GM19372 (cell line): ENCODE results near the gene GSAP.
"Not testable (repeated sequence)": the region's sequence is repeated elsewhere in the genome, so short reads cannot be mapped to it uniquely, and the experiment has no call there.

Experiments
- ATAC-seq: cut with Tn5 transposase; IDR thresholded peaks from one replicate; pipeline ENCODE4 v1.9.1; 2021; ENCODE audit warnings: mild to moderate bottlenecking, low read depth, moderate library complexity; ENCODE audit not compliant: unreplicated experiment

Gene GSAP

DNA sequence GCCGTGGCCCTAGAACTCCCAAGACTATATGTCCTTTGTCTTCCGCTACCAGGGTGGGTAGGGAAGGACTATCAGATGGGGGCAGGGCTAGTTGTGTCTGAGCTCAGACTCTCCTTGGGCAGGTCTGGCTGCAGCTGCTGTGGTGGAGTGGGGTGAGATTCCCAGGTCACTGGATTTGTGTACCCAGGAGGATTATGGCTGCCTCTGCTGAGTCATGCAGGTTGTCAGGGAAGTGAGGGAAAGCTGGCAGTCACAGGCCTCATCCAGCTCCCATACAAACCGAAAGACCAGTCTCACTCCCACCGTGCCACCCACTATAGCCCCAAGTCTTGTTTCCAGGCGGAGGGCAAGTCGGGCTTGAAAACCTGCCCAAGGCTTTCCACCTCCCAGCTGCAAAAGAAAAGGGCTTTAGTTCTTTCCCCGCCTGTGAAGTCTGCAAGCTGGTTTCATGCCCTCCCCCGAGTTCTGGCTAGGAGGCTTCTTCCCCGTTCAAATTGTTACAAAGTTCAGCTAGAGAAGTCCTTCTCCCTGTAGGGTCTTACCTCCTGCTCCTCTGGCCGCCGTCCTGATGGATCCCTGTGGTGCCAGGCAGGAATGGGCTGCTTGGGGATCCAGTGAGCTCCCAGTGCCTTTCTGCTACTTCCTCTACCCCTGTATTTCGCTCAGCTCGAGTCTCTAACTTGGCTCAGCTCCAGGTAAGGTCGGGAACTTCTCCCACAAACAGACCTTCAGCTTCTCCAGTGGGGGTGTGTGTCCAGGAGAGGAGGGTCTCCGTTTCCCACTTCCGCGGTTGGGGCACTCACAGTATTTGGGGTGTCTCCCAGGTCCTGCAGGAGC is 109.7 kb downstream of the GSAP start:
- ATAC-seq = no peak

DNA sequence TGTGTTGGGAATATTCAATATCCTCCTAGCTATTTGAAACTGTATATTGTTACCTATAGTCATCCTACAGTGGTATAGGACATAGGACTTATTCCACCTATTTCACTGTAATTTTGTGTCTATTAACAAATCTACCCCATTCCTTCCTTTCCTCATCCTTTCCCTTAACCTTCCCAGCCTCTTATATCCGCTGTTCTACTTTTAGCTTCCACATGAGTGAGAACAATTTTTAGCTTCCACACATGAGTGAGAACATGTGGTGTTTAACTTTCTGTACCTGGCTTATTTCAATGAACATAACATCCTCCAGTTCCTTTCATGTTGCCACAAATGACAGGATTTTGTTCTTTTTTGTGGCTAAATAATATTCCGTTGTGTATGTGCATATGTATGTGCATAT is 120.6 kb downstream of the GSAP start:
- ATAC-seq = no peak

DNA sequence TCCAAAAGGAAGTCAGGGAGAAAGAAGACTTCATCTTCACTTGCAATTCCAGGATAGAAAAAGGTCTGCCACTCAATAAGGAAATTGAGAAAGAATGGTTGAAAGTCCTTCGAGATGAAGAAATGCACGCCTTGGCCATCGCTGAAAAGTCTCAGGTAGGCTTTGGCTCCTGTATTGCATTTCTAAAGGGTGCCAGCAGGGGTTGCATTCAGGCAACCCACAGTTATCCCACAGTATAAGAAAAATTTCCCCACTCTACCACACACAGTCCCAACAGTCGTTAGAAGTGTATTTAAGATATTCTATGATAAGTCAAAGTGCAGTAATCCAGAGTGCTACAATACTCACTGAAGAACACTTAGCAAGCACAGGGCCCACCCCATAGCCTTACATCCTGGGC is 123.1 kb downstream of the GSAP start:
- ATAC-seq = no peak

DNA sequence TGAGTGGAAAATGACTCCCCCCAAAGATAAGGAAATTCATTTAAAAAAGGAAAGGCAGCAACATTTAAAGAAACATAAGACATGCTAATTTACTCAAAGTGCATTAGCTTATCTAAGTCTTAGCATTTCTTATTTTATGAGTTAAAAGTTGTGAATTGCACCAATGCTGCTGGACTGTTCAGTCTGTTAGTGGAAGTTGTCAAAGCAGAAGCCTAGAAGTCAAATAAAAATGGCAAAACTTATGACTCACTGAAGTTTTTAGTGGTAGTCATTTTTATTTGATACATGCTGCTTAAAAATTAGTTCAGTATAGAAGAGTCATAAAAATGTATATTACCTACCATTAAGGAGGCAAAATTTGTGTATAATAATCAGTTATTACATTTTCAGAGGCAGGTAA is 125.7 kb downstream of the GSAP start:
- no peak for ATAC-seq

DNA sequence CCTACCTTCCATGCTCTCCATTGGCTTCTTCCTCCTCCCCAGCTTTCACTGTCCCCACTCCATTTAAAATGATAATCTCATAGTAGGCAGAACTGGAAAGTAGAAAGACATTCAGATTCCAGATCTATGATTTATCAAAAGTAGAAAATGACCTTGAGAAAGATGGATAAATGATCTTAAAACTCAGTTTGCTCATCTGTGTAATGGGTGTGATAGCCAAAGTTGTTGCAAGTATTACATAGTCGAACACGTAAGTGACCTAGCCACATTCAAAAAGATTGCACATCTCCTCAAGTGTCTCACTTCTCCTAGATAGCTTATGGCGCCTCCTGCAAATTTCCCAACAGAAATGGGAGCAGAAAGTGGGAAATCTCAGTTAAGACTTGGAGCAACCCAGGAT is 126.8 kb downstream of the GSAP start:
- no peak for ATAC-seq

DNA sequence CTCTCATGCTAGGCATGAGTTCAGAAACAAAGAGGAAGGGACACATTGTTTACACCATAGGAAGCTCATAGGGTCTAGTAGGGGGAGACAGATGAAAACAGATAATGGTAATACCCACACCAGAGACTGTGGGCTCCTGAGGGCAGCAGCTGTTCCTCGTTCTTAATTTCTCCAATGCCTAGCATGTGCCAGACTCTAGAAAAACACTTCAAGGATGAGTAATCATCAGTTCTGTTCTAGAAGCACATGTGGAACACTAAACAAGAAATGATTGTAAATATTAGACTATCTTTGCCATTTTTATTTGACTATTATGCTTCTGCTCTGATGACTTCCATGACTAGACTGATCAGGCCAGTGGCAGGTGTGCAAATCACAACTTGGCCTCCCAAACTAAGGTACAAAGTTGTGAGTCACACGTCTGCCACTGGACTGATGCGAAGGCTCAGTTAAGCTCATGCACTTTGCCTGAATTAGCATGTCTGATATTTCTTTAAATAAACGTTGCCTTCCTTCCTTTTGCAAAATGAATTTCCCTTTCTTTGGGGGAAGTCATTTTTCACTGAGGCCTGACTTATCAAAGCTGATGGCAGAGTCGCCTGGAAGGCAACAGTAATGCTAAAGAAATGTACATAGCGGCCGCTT is 127.4 kb downstream of the GSAP start:
- no peak for ATAC-seq

DNA sequence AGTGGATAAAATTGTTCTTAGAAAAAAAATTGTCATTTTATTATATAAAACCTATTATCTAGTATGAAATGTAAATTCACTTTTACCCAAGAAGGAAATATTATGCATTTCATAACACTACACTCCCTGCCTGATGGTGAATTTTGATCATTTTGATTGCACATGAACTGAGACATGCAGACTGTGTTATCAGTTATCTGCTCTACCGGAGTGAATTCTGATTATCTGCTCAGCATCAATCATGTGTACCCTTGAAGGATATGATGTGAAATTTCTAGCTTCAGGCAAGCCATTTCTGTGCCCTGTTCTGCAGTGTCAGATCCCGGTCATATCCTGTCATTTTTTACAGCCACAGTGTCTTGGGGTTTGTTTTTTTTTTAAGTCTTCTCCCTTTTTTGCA is 131.5 kb downstream of the GSAP start:
- ATAC-seq = no peak

DNA sequence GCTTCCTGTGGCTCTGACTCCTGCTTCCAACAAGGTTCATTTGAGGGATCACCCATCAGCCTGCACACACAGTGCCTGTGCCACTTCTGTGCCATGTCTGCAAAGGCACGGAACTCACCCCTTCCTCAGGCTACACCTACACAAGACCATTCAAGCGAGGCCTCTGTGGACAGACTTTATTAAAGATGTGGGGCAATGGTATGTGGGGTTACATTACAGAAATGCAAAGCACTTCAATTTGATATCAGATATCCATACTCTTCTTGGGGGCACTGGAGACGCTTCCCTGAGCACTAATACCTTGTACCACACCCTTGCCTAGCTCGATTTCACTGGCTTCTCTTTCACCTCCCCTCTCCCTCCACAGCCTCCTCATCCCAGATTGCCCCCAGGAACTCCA is 132.1 kb downstream of the GSAP start:
- no peak for ATAC-seq

DNA sequence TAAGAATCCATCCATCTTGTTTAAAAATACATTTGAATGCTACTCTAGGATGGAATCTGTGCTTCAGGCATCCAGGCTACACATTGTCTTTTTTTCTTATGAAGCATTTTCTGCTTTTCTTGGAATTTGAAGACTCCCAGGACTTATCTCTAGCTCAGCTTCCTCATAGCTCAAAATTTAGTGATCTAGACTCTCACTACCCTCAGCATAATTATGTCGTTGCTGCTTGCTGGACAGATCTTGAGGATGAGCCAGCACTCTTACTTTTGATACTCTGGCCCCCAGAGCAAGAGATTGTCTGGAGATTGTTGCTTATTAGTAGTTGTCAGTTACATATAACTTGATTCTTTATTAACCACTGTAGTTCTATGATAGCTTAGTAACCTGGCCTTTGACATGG is 133.3 kb downstream of the GSAP start:
- no peak for ATAC-seq

DNA sequence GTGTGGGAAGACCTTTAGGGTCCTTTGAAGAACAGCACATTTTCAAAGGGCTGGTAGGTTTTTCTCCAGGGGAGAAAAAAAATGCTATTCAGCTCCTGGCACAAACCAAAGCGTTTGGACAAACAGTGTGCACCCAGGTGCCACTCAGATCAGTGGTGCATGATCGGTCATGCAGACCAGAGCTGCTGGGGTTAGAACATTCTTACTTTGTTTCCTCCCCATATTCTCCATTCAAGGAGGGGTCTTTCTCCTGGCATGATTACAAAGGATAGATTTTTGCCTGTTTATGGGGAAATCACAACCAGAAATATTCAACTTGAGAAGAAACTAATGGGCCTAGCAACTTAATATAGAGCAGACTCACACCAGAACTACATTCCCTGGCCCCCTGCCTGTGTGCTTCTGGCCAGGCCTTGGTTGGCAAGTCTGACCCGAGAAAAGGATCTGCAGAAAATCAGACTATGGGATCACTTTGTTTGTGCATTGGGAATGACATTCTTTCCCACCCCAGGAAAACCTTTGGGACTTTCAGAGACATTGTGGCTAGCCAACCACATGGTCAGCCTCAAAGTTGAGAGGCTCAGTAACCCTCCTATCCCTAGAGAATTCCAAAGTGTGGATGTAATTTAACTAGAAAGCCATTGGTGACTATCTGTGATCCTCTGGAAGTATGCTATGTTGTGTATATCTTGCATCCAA is 134.2 kb downstream of the GSAP start:
- ATAC-seq = no peak

DNA sequence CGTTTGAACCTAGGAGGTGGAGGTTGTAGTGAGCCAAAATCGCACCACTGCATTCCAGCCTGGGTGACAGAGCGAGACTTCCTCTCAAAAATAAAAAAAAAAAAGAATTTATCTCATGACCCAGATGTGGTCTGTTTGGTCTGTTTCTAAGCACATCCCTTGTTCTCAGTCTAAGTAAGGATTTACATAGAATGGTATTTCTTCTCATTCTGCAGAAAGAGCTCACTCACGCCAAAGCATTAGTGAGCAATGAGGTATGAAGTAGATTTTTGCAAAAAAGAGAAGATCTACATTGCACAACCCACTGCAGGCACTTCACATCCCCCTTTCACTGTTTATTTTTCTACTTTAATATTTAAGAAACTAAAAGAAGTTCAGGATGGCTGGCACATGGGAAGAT is 140.0 kb downstream of the GSAP start:
- ATAC-seq = no peak

DNA sequence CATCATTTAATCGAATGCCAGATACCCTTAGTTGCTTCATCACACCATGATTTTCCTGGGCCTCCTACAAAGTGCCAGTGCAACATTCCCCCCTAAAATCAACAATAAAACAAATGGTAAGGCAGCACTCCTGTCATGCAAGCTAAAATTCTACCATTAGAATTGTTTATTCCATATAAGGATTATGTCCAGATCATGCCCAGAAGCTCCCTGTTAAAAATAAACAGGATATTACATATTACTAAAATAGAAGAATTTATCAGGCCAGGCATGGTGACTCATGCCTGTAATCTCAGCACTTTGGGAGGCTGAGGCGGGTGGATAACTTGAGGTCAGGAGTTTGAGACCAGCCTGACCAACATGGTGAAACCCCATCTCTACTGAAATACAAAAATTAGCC is 140.5 kb downstream of the GSAP start:
- ATAC-seq = not testable (repeated sequence)

DNA sequence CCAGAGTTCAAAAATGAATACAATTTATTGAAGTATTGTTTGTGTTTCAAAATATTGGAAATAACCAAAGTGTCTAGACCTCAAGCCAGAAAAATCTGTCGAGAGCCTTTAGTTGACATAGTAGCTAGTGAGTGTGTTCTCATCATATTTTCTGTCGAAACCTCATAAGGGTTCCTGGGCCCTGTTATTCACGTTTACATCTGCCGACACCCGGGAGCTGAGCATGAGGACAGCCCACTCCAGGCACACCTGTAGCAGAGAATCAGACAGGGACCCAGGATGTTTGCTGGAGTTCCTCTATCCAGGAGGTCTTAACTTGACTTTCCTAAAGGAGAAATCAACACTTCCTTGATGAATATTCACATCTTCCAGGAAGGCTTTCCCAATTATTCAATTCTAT is 144.4 kb downstream of the GSAP start:
- no peak for ATAC-seq

DNA sequence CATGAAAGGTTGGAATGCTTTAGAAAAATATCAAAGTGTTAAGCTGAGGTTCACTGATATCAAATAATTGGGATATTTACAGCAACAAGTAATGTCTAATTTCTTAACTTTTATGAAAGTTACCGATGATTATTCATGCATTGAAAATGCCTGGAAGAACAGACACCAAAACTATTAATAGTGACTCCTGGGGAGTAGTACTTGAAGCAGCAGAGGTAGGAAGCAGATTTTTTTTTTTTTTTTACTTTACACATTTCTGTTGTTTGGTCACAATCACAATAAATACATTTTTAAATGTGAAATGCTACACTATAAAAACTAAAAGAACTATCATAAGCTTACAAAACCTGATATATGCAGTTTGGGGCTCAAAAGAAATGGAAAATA is 146.1 kb downstream of the GSAP start:
- no peak for ATAC-seq

DNA sequence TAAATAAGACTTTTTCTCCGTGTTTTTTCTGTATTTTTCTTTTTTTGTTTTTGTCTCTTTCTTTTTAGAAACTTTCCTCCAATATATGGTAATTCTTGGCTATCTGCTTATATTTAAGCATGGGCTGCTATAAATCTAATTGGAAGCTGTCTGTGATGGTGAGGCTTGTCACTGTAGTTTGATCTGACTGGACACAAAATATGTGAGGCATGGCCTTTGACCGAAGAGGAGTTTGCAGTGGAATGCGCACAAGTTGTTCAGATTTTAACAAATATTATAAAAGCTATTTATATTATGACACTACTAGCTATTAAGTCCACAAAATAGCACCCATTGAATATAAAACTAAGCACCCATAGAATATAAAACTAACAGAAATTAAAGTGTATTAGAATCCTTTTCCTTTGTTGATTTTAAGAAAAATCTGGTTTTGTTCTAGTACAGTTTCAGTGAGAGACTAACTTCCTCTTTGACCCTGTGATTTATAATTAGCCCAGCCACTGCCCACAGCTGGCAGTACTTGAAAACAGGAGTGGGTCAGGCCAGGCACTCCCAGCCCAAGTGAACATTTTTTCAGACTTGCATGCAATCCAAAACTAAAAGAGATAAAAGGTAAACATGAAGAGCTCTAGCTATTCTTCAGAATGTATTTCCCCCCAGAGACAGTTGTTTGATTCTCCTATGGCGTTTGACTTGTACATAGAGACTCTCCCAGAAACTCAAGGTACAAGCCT is 146.6 kb downstream of the GSAP start:
- ATAC-seq = peak; percentile 87

DNA sequence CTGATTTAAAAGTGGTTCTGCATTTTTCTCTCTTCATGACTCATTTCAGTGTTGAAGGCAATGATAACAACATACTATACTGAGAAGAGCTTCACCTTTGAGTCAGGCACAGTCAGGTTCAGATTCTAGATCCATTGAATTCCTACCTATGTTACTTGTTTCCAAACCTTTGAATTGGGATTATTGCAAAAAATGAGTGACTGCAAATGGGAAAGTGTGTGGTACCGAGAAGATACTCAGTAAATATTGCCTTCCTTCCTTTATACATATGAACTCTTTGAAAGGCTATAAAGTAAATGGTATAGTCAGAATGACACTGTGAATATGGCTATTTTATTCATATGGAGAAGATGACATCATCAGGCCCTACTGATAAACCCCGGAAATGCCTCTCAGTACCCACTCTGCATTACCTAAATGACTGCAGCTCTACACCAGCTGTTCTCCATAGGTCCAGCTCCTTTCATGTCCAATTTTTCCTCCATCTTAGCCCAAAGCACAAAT is 149.8 kb downstream of the GSAP start:
- ATAC-seq = peak; percentile 65

DNA sequence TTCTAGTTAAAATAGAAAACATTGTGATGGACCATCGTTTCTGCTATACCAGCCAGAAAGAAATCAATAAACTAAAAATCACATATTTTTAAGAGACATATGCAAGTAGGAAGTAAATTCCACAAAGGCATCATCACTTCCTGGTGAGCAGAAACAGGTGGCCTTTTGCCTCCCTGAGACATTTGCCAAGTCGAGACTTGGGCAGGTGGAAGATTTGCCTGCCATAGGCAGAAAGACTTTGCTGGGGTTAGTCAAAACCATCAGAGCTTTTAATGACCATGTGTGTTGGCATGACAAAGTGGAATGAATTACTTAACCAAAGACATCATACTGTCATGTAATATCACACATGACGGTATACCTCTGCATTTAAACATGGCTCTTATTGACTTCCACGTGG is 150.5 kb downstream of the GSAP start:
- no peak for ATAC-seq

DNA sequence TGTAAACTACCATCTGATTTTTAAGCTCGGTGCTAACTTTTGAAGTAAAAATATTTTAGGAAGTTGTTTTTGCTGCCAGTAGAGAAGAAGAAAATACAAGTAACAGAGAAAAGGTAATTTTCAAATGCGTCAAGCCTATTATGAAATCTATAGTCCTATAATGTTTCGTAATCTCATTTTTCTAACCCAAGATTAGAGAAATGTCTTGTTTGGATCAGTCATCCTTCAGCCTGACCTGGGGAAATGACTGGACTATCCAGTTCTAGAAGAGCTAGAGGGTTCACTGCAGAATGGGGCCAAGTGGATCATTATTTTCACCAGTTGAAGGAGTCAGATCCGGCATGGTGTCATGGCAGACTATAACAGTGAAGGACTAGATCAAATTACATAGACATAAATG is 153.8 kb downstream of the GSAP start:
- no peak for ATAC-seq
